GM18861 (cell line): ENCODE data around the gene MELTF.

Experiments
- ATAC-seq: cut with Tn5 transposase; IDR thresholded peaks from one replicate; pipeline ENCODE4 v1.9.1; 2021; ENCODE audit not compliant: unreplicated experiment

MELTF gene

GRCh38 chr3:197027151-197027895 lies 2.3 kb downstream of the MELTF start:
- ATAC-seq, result no peak

DNA sequence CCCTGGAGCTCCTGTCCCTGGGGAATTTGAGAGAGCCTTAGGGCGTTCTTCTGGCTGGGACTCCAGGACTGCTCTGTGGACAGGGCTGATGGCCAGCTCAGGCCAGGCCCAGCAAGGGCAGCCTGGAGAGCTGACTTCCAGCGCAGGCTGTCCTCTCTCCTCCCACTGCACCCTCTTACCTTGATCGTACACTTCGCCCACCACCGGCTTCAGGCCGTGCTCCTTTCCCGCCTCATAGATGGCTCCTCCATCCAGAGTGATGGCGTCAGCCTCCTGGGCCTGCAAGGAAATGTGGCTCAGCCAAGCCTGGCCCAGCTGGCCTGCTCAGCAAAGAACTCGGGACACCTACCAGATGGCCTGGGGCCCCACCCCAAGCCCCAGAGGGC lies 3.1 kb downstream of the MELTF start:
- ATAC-seq, result no peak

- no peak for ATAC-seq
Observed at GRCh38 chr3:197025736-197026480, 3.7 kb downstream of the MELTF start.

DNA sequence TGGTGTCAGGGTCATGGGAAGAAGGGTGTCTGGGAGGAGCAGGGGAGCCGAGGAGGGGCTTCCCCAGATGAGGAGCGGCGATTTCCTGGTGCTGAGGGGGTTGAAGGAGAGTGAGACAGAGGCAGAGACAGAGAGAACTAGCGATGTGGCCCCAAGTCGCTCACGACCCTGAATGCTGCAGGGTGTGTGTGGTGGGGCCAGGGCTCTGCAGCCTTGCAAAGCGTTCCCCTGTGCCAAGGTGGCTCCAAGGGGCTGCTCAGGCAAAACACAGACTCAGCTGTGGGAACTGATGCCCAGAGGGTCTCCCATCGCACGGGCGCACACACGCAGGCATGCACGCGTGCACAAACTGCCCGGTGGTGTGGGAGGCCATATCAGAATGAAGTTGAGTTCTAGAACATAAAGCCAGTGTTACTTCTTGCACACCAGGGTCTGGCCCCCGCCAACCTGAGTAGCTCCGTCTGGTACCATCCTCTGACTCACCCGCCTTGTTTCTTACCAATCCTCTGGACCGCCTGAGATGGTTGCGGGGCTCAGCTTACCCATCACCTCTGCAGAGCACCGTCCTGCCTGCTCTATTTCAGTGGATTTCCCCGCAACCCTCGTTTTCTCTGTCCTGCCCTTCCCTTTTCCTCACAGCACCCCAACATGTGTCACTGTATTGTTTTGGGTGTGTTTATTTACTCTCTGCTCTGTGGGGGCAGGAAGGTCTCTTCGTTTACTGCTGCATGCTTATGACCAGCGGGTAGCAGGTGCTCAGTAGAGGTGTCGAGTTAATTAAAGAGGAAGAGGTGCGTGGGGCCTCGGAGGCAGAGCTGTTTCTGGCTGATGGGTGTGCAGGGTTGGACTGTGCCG lies 4.5 kb downstream of the MELTF start:
- ATAC-seq, result no peak

DNA sequence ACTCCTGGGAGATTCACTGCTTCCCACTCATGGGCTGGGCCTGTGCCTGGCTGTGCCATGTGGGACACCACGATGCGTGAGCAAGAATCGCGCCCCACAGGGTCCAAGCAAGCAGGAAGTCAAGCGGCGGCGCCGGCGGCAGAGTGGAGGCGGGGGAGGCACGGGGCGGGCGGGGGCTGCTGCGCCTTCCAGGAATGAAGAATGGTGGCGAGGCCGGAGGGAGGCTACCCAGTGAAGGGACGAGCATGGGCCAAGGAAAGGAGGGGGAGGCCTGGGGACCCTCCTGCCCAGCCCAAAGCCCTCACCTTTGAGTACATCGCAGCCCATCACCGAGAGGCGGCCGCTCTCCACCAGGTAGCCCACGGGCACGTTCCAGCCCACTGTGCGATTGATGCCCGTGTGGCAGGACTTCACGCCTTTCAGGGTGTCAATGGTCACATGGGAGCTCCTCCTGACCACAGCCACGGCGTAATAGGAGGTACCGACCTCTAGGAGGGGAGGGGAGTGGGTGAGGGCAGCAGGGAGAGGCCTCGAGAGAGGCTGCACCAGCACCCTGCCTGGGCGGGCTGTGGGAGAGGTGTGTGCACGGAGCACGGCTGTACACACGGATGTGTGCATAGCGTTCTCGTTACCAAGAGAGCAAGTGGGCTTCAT lies 5.5 kb downstream of the MELTF start:
- no peak for ATAC-seq

DNA sequence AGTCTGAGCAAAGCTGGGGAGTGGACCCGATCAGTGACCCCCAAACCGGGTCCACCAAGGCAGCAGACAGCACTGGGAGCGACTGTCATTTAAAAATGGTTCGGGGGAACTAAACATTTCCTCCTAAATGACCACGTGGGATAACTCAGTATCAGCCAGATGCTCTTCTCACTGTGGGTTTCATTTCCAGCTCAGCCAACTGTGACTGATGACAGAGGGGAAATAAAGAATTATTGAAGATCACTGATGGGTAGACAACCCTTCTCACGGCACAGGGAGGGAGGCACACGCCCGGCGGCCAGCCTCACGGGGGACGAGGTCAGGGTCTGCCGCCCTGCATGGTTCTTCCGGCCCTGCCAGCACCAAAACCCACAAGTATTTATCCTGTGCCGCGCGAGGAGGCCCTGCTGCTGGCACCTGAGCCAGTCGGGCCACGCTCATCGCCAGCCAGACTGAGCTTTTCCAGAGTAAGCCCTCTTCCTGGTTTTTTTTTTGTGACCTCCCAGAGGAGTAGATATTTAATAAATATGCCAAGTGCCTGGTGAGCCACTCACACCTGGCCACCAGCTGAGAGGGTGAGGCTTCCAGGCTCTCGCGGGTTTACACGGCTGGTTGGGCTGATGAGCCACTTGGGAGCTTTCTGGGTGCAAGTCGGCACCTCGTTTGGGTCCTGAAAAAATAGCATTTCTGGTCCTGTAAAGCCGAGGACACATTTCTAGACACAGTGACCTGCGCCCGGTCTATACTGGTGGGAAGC lies 6.2 kb downstream of the MELTF start:
- peak; percentile 67 for ATAC-seq

DNA sequence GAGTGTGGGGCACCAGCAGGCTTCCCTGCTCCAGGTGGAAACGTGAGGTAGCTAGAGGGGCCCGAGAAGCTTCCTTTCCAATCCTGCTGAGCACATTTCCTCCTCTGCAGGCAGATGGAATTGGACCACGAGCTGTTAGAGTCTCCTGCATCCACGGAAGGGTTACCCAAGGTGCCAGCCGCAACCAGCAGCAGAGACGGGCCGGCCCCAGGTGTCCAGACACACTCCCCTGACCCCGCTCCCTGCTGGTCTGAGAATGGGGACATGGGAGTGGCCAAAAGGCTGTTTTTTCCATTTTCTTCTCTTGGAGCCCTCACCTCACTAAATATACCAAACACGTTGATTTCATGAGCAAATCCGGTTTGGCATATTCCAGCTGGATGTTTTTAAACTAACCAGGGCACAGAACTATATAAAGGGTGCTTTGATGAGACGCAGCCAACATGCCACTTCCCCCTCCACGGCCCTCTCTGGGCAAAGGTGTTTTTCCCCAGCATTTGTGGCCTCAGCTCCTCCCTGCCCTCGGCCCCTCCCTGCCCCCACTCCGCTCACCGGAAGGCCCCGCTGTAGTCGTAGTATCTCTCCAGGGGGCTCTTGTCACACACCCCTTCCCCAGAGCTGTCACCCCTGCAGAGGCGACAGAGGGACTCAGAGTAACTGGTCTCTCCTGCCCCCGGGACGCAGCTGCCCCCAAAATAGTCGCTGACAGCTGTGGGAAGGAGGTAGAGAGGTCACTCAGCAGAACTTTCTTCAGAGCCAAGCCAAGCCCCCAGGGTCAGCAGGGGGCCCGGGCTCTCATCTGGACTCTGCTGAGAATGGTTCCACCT lies 7.0 kb downstream of the MELTF start:
- peak; percentile 18 for ATAC-seq

DNA sequence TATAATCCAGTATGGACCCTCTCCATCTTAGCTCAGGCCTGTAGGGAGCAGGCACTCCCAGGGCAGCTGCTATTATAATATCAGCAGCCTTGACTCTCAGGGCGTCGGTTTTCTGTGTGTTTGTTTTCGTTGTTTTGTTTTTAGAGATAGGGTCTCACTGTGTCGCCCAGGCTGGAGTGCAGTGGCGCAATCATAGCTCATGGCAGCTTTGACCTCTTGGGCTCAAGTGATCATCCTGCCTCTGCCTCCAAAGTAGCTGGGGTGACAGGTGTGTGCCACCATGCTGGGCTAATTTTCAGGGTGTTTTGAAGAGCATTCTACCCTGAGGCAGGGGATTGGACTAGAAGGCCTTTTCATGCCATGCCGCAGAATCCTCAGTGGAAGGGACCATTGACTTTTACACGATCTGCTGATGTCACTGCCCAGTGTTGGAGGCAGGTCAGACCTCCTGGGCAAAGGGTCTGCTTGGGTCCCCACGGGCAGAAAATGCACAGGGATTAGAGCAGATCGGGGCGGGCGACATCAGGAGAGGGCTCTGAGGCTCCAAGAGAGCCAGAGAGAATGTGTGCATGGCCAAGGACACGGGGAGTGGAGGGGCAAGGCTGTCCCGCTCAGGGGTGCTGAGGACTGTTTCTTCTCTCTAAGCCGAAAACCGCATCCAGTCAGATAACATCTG lies 7.8 kb downstream of the MELTF start:
- no peak for ATAC-seq

DNA sequence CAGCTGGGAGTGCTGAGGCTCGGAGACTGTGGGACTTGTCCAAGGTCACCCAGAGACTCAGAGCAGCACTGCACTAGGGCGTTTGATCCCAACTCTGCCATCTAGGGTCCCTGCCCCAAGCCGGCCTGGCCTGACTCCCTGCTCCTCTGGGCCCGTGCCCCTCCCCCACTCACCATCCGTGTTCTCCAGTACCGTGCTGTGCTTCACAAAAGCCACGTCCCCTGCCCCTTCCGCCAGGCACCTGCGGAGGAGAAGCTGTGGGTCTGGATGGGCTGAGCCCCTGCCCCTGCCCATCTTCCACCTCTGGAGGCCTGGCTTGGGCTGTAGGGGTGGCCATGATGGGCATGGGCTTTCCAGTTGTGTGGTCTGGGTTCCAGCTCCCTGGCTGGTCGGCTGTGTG lies 8.4 kb downstream of the MELTF start:
- ATAC-seq, result no peak

- ATAC-seq, result no peak
Observed at GRCh38 chr3:197019535-197019934, 10.1 kb downstream of the MELTF start.

- no peak for ATAC-seq
Observed at GRCh38 chr3:197019021-197019420, 10.6 kb downstream of the MELTF start.

GRCh38 chr3:197017003-197017402 lies 12.6 kb downstream of the MELTF start:
- no peak for ATAC-seq

- no peak for ATAC-seq
Observed at GRCh38 chr3:197015790-197016736, 13.6 kb downstream of the MELTF start.

GRCh38 chr3:197014942-197015575 lies 14.6 kb downstream of the MELTF start:
- ATAC-seq, result no peak

GRCh38 chr3:197014024-197014423 lies 15.6 kb downstream of the MELTF start:
- no peak for ATAC-seq

- no peak for ATAC-seq
Observed at GRCh38 chr3:197012540-197012883, 17.1 kb downstream of the MELTF start.

DNA sequence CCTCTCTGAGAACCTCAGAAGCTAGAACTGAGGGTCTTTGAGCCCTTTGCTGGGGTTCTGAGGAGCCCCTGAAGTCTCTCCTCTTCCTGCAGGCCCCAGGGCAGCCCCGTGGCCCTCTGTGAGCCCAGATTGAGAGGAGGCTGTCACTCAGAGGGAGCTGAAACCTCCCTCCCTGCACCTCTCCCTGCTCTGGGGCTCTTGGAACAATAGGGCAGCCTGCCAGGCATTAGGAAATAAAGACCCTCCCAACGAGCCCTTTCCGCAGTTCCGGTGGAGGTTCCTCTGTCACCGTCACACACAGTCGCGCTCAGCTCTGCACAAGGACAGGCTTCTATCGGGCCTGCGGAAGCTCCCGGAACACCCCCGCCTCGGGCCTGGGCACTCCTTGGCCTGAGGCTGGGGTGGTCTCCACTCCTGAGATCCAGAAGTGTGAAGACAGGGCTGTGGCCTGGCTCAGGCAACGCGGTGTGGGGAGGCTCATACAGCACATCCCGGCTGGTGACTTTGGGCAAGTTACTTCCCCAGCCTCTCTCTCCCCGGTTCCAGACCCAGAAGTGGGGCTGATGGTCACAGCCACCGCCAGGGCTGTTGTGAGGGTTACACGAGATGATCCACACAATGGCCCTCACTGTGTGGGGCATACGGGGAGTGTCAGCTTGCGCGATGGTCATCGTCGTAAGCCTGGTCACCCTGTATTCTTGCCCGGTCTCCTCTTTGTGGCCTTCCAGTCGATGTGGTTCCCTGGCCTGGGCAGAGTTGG lies 17.7 kb downstream of the MELTF start:
- no peak for ATAC-seq
